Peyer's patch (tissue), 4 donors: ENCODE measurements around the gene ATP2C1. TPM values are rescaled to one million over a fixed set of nuclear protein-coding genes. Genes with fewer than 3 reads are reported as not detected.

Source experiments
- DNase-seq, 3 donors: peaks; one replicate each; pipeline ENCODE4 v3.0.0-alpha.2; 2017 to 2019
- H3K27ac ChIP-seq, 4 donors: fragments of 200-600 bp; sonication (generic); one replicate each; pipeline ENCODE4 v1.5.1; 2016 to 2019
- H3K27me3 ChIP-seq, 2 donors: fragments of 200-600 bp; sonication (generic); one replicate each; pipeline ENCODE4 v1.5.1; 2019
- H3K36me3 ChIP-seq, 3 donors: fragments of 200-600 bp; sonication (generic); one replicate each; pipeline ENCODE4 v1.5.1; 2016 to 2019
- H3K4me1 ChIP-seq, 4 donors: fragments of 200-600 bp; sonication (generic); one replicate each; pipeline ENCODE4 v1.5.1; 2016 to 2019
- H3K4me3 ChIP-seq, 4 donors: fragments of 200-600 bp; sonication (generic); 1 replicate in 3 of 4; 2 replicates in 1 of 4; pipeline ENCODE4 v1.5.1; 2016 to 2019; ENCODE audit warnings: mild to moderate bottlenecking in 1 of 4
- H3K9me3 ChIP-seq, 4 donors: fragments of 200-600 bp; sonication (generic); one replicate each; pipeline ENCODE4 v1.5.1; 2016 to 2019; ENCODE audit warnings: mild to moderate bottlenecking in 1 of 4
- POLR2A ChIP-seq, 2 donors: fragments of 450-650 bp; IDR thresholded peaks; one replicate each; pipeline ENCODE4 v1.5.1; 2017; ENCODE audit warnings: antibody characterized with exemption in 2 of 2, mild to moderate bottlenecking in 2 of 2, moderate library complexity in 2 of 2
- total RNA-seq, 4 donors: library from RNA; depleted of rRNA; stranded (reverse); fragments of >200 nt; gene quantifications; one replicate each; pipeline ENCODE4 v1.1.0, GENCODE V29; 2016
- TF ChIP-seq, protein P1 (sequence below), 6 experiments: fragments of 450-650 bp in 4 of 6; fragments of 200-600 bp in 2 of 6; sonication (generic) in 1 of 6; IDR thresholded peaks; one replicate each; pipeline ENCODE4 v1.5.1; 2017 to 2019; ENCODE audit warnings: antibody characterized with exemption in 6 of 6, mild to moderate bottlenecking in 3 of 6, moderate library complexity in 1 of 6

ATP2C1 gene
- total RNA-seq, 4 donors from 2014 or later, result 32.2 to 49.5 (median 40.8) TPM

- Histone ChIP-seq H3K4me3 (no peak overlapping the region), H3K27ac (no peak overlapping the region), H3K4me1 (no peaks in the 10 kb centered on the region), H3K9me3 (no peaks in the 10 kb centered on the region), H3K36me3 (peaks cover 0 to 31% (median 0%) of the 10 kb centered on the region in 3 donors), H3K27me3 (no peaks in the 10 kb centered on the region)
- DNase-seq, result no peak
- no peak for TF ChIP-seq POLR2A (IDR thresholded peaks at IDR 0.05)
- TF ChIP-seq, protein P1, sequence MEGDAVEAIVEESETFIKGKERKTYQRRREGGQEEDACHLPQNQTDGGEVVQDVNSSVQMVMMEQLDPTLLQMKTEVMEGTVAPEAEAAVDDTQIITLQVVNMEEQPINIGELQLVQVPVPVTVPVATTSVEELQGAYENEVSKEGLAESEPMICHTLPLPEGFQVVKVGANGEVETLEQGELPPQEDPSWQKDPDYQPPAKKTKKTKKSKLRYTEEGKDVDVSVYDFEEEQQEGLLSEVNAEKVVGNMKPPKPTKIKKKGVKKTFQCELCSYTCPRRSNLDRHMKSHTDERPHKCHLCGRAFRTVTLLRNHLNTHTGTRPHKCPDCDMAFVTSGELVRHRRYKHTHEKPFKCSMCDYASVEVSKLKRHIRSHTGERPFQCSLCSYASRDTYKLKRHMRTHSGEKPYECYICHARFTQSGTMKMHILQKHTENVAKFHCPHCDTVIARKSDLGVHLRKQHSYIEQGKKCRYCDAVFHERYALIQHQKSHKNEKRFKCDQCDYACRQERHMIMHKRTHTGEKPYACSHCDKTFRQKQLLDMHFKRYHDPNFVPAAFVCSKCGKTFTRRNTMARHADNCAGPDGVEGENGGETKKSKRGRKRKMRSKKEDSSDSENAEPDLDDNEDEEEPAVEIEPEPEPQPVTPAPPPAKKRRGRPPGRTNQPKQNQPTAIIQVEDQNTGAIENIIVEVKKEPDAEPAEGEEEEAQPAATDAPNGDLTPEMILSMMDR (IDR thresholded peaks at IDR 0.05), result no peak
These were observed 79.5 kb downstream of the ATP2C1 start for GRCh38 chr3:130973406-130973805.

DNA sequence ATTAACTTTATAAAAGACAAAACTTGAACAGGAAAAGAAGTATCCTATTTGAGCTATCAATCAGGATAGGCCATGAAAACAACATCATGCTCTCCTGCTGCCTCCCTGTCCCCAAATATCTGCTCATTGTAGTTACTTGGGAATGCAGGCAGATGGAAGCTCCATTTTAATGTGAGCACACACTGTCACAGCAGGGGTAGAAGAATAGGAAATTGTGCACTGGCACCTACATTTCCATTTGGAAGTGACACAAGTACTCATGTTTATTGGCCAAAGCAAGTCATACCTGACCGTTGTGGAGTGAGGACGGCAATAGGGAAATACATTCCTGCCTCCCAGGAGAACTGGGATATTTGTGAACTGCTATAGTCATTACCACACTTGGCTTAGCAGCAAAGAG, 80.3 kb downstream of the ATP2C1 start:
- H3K27ac ChIP-seq, result no peak overlapping the region
- no peak for DNase-seq
- no peaks in the 10 kb centered on the region for H3K4me1 ChIP-seq
- TF ChIP-seq, protein P1 (IDR thresholded peaks at IDR 0.05), result no peak
- TF ChIP-seq POLR2A (IDR thresholded peaks at IDR 0.05), result no peak
- no peaks in the 10 kb centered on the region for H3K27me3 ChIP-seq
- H3K9me3 ChIP-seq, result no peaks in the 10 kb centered on the region
- no peak overlapping the region for H3K4me3 ChIP-seq
- peaks cover 0 to 26% (median 0%) of the 10 kb centered on the region in 3 donors for H3K36me3 ChIP-seq

- Histone ChIP-seq H3K36me3 (peaks cover 0 to 16% (median 0%) of the 10 kb centered on the region in 3 donors), H3K27me3 (no peaks in the 10 kb centered on the region), H3K9me3 (no peaks in the 10 kb centered on the region), H3K4me1 (no peaks in the 10 kb centered on the region), H3K27ac (no peak overlapping the region), H3K4me3 (no peak overlapping the region)
- DNase-seq, result no peak
- no peak for TF ChIP-seq POLR2A (IDR thresholded peaks at IDR 0.05)
- TF ChIP-seq, protein P1 (IDR thresholded peaks at IDR 0.05), result no peak
These were observed 81.4 kb downstream of the ATP2C1 start for GRCh38 chr3:130975251-130975650.

DNA sequence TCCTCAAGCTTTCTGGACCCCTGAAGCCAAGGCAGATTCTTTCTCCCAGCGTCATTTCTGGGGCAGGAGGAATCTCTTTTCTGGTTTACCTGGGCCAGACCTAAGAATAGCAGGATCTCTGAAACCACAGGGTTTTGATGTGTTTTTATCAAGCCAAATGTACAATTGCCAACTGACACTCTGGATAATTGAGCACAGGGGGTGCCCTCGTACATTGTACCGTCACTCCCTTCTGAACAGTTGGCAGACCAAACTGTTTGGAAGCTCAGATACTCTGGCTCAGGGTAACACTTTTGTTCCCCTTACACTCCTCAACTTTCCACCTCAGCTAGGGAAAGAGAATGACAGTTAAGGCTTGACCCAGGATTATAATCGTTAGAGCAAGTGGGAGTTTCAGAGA, 82.8 kb downstream of the ATP2C1 start:
- peaks cover 0 to 4% (median 0%) of the 10 kb centered on the region in 3 donors for H3K36me3 ChIP-seq
- DNase-seq, result no peak
- H3K4me3 ChIP-seq, result no peak overlapping the region
- no peaks in the 10 kb centered on the region for H3K9me3 ChIP-seq
- H3K27ac ChIP-seq, result no peak overlapping the region
- no peak for TF ChIP-seq POLR2A (IDR thresholded peaks at IDR 0.05)
- TF ChIP-seq, protein P1 (IDR thresholded peaks at IDR 0.05), result no peak
- H3K27me3 ChIP-seq, result no peaks in the 10 kb centered on the region
- H3K4me1 ChIP-seq, result no peaks in the 10 kb centered on the region

DNA sequence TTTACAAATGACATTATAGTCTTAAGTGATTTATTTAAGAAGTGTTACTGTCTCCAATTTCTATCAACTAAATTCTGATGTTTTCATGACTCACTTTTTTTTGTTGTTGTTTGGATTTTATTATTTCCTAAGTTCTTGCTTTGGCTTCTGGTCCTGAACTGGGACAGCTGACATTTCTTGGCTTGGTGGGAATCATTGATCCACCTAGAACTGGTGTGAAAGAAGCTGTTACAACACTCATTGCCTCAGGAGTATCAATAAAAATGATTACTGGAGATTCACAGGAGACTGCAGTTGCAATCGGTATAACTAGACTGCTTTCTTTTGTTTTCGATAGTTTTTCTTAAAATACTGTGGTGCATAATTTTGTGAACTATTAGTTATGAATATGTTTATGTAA, 85.2 kb downstream of the ATP2C1 start:
- no peaks in the 10 kb centered on the region for H3K36me3 ChIP-seq
- no peak overlapping the region for H3K27ac ChIP-seq
- H3K9me3 ChIP-seq, result no peaks in the 10 kb centered on the region
- H3K4me1 ChIP-seq, result no peaks in the 10 kb centered on the region
- H3K27me3 ChIP-seq, result no peaks in the 10 kb centered on the region
- no peak for DNase-seq
- no peak overlapping the region for H3K4me3 ChIP-seq
- TF ChIP-seq POLR2A (IDR thresholded peaks at IDR 0.05), result no peak
- TF ChIP-seq, protein P1 (IDR thresholded peaks at IDR 0.05), result no peak

GRCh38 chr3:130981469-130981868, 87.6 kb downstream of the ATP2C1 start:
- Histone ChIP-seq H3K4me3 (no peak overlapping the region), H3K27me3 (no peaks in the 10 kb centered on the region), H3K27ac (no peak overlapping the region), H3K4me1 (no peaks in the 10 kb centered on the region), H3K36me3 (no peaks in the 10 kb centered on the region), H3K9me3 (no peaks in the 10 kb centered on the region)
- DNase-seq, result no peak
- TF ChIP-seq, protein P1 (IDR thresholded peaks at IDR 0.05), result no peak
- TF ChIP-seq POLR2A (IDR thresholded peaks at IDR 0.05), result no peak
